Renal cortical epithelial cell (primary cell): ENCODE measurements around the gene GRXCR2. TPM values are rescaled to one million over a fixed set of nuclear protein-coding genes. Genes with fewer than 3 reads are reported as not detected.
"Not testable (repeated sequence)": the region's sequence is repeated elsewhere in the genome, so short reads cannot be mapped to it uniquely, and the experiment has no call there.

ENCODE experiments used
- DNase-seq: peaks from one replicate; pipeline ENCODE4 v3.0.0-alpha.2; 2011; ENCODE audit warnings: low read depth
- total RNA-seq: library from RNA; depleted of rRNA; stranded (reverse); fragments of >200 nt; gene quantifications from 2 replicates; pipeline ENCODE4 v1.2.3, GENCODE V29; 2014

Gene GRXCR2
- total RNA-seq, result not detected in 2 replicates

GRCh38 chr5:145872914-145873313 is at the start of gene GRXCR2:
TSS of gene GRXCR2 (minus strand) at chr5:145873014. CDS start at chr5:145872968, 46 bp downstream.
- no peak for DNase-seq

- DNase-seq, result no peak
Measured at GRCh38 chr5:145922059-145922458, 49.2 kb upstream of the GRXCR2 start.

- peak; percentile 43 for DNase-seq
Measured at GRCh38 chr5:145921211-145921610, 48.4 kb upstream of the GRXCR2 start.

- no peak for DNase-seq
Measured at GRCh38 chr5:145920542-145921210, 47.9 kb upstream of the GRXCR2 start.

- DNase-seq, result no peak
Measured at GRCh38 chr5:145919413-145919812, 46.6 kb upstream of the GRXCR2 start.

GRCh38 chr5:145918397-145918796 is 45.6 kb upstream of the GRXCR2 start:
- no peak for DNase-seq

- DNase-seq, result no peak
Measured at GRCh38 chr5:145917288-145917687, 44.5 kb upstream of the GRXCR2 start.

GRCh38 chr5:145915970-145916638 is 43.3 kb upstream of the GRXCR2 start:
- DNase-seq, result no peak

- no peak for DNase-seq
Measured at GRCh38 chr5:145913701-145914100, 40.9 kb upstream of the GRXCR2 start.

GRCh38 chr5:145912594-145912993 is 39.8 kb upstream of the GRXCR2 start:
- DNase-seq, result no peak

GRCh38 chr5:145912019-145912418 is 39.2 kb upstream of the GRXCR2 start:
- DNase-seq, result no peak

- DNase-seq, result no peak
Measured at GRCh38 chr5:145911164-145911563, 38.4 kb upstream of the GRXCR2 start.

GRCh38 chr5:145908206-145908960 is 35.6 kb upstream of the GRXCR2 start:
- DNase-seq, result no peak

- DNase-seq, result no peak
Measured at GRCh38 chr5:145906401-145906800, 33.6 kb upstream of the GRXCR2 start.

GRCh38 chr5:145904743-145905142 is 31.9 kb upstream of the GRXCR2 start:
- DNase-seq, result no peak

- DNase-seq, result no peak
Measured at GRCh38 chr5:145903867-145904266, 31.1 kb upstream of the GRXCR2 start.

GRCh38 chr5:145903113-145903512 is 30.3 kb upstream of the GRXCR2 start:
- DNase-seq, result no peak

- DNase-seq, result no peak
Measured at GRCh38 chr5:145902421-145902820, 29.6 kb upstream of the GRXCR2 start.

GRCh38 chr5:145898171-145898570 is 25.4 kb upstream of the GRXCR2 start:
- DNase-seq, result no peak

GRCh38 chr5:145891378-145891777 is 18.6 kb upstream of the GRXCR2 start:
- DNase-seq, result not testable (repeated sequence)

GRCh38 chr5:145889611-145890010 is 16.8 kb upstream of the GRXCR2 start:
- DNase-seq, result no peak

- peak; percentile 59 for DNase-seq
Measured at GRCh38 chr5:145887976-145888574, 15.3 kb upstream of the GRXCR2 start.
